Left lung (tissue), 10 donors: Measurements from ENCODE around the gene SEZ6L2. TPM values are rescaled to one million over a fixed set of nuclear protein-coding genes. Genes with fewer than 3 reads are reported as not detected.

Experiments
- ATAC-seq: fragments of 200-7000 bp; cut with Tn5 transposase; one replicate; pipeline ENCODE4 v1.9.1; 2020; ENCODE audit warnings: moderate library complexity
- DNase-seq, 4 donors: peaks; one replicate each; pipeline ENCODE4 v3.0.0-alpha.2; 2013 to 2020
- H3K27ac ChIP-seq, 2 donors: fragments of 200-600 bp; sonication (generic) in 1 of 2; one replicate each; pipeline versions ENCODE4 v1.5.0 to v1.8.0; 2020 to 2021
- H3K27me3 ChIP-seq, 2 donors: fragments of 200-600 bp; sonication (generic) in 1 of 2; one replicate each; pipeline versions ENCODE4 v1.5.0 to v1.8.0; 2020 to 2021
- H3K36me3 ChIP-seq, 2 donors: fragments of 200-600 bp; sonication (generic) in 1 of 2; one replicate each; pipeline versions ENCODE4 v1.5.0 to v1.8.0; 2020 to 2021
- H3K4me1 ChIP-seq, 2 donors: fragments of 200-600 bp; one replicate each; pipeline ENCODE4 v1.8.0; 2021
- H3K4me3 ChIP-seq, 2 donors: fragments of 200-600 bp; sonication (generic) in 1 of 2; one replicate each; pipeline versions ENCODE4 v1.5.0 to v1.8.0; 2020 to 2021; ENCODE audit warnings: mild to moderate bottlenecking in 1 of 2
- H3K9me3 ChIP-seq, 2 donors: fragments of 200-600 bp; sonication (generic) in 1 of 2; one replicate each; pipeline versions ENCODE4 v1.5.0 to v1.8.0; 2020 to 2021
- intact Hi-C, 2 donors: fragments of 100-400 bp; cut with DNase I; formaldehyde crosslinking; loops; one replicate each; pipeline versions ENCODE4 v1.11.2 to v1.14.2; 2022
- polyA plus RNA-seq, 6 donors: library from polyadenylated mRNA; unstranded; fragments of 120-200 nt; gene quantifications; one replicate each; pipeline ENCODE4 v1.2.1, GENCODE V29; 2013; ENCODE audit not compliant: insufficient read length in 6 of 6
- total RNA-seq, 2 donors: library from RNA; stranded (reverse); fragmentation: NEBNext Ultra II Directional; extraction: Animal tissue kit (Norgen Biotek cat#: 25700); gene quantifications; one replicate each; pipeline ENCODE4 v1.2.1, GENCODE V29; 2021
- TF ChIP-seq, protein P1 (sequence below), 2 donors: fragments of 200-600 bp; sonication (generic) in 1 of 2; IDR thresholded peaks; one replicate each; pipeline versions ENCODE4 v1.5.0 to v1.8.0; 2021; ENCODE audit warnings: antibody characterized with exemption in 2 of 2
- donor health status: DM: no; HTN: yes; CAD: no.
- donor health status: DM: no; HTN: no; CAD: no.

SEZ6L2 gene
- total and polyA plus RNA-seq, 8 donors = 4.9 to 30.2 (median 5.8) TPM

DNA sequence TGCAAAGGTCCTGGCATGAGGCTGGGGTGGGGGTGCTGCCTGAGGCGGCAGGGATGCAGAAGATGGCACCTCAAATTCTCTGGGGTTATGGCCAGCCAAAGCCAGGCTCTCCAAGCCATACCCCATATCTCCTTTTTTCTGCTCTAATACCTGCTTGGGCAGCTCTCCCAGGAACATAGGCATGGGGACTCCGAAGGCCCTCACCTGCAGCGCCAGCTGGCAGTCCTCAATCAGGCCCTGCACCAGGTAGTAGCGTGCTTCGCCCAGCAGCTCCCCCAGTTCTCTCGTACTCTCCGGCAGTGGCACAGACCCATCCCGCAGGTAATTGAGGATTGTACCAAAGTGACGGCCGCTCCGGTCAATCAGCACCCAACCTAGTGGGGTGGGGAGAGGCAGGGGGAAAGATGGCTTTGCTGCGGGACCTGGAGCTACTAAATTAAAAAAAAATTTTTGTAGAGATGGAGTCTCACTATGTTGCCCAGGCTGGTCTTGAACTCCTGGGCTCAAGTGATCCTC lies 23.7 kb upstream of the SEZ6L2 start:
- intact Hi-C loops = loop anchor here (10.0 kb wide), 2 partner anchors 58 to 82 kb away; partner anchors contain the start of gene CDIPT (in 1 of the 2)
- H3K4me1 ChIP-seq = peaks cover 7 to 28% of the 10 kb centered on the region in 2 donors
- no peak overlapping the region for H3K4me3 ChIP-seq
- TF ChIP-seq, protein P1, sequence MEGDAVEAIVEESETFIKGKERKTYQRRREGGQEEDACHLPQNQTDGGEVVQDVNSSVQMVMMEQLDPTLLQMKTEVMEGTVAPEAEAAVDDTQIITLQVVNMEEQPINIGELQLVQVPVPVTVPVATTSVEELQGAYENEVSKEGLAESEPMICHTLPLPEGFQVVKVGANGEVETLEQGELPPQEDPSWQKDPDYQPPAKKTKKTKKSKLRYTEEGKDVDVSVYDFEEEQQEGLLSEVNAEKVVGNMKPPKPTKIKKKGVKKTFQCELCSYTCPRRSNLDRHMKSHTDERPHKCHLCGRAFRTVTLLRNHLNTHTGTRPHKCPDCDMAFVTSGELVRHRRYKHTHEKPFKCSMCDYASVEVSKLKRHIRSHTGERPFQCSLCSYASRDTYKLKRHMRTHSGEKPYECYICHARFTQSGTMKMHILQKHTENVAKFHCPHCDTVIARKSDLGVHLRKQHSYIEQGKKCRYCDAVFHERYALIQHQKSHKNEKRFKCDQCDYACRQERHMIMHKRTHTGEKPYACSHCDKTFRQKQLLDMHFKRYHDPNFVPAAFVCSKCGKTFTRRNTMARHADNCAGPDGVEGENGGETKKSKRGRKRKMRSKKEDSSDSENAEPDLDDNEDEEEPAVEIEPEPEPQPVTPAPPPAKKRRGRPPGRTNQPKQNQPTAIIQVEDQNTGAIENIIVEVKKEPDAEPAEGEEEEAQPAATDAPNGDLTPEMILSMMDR (IDR thresholded peaks at IDR 0.05) = no peak
- no peak for ATAC-seq
- H3K27me3 ChIP-seq = no peaks in the 10 kb centered on the region
- H3K36me3 ChIP-seq = peaks cover 3 to 53% of the 10 kb centered on the region in 2 donors
- DNase-seq = no peak
- H3K9me3 ChIP-seq = no peaks in the 10 kb centered on the region
- H3K27ac ChIP-seq = no peak overlapping the region

DNA sequence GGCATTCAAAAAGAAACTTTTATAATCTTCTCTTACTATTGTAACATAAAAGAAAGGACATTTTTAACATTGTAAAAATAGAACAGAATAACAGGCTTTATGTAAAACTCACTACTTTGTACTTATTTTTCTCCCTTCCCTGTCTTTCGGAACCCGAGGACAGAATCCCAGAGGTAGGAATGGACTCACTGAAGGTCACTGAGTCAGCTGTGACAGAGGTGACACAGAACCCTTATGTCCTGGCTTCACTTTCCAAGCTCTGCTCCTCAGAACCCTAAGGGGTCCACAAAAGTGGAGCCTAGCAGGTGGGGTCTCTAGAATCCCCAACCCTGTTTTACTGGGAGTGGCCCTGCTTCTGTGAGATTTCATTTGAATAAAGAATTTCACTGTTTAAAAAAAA lies 23.0 kb upstream of the SEZ6L2 start:
- no peaks in the 10 kb centered on the region for H3K9me3 ChIP-seq
- H3K27ac ChIP-seq = no peak overlapping the region
- intact Hi-C loops = loop anchor here (10.0 kb wide), 2 partner anchors 58 to 82 kb away; partner anchors contain the start of gene CDIPT (in 1 of the 2)
- TF ChIP-seq, protein P1 (IDR thresholded peaks at IDR 0.05) = no peak
- no peak for ATAC-seq
- DNase-seq = no peak
- H3K27me3 ChIP-seq = no peaks in the 10 kb centered on the region
- peaks cover 3 to 59% of the 10 kb centered on the region in 2 donors for H3K36me3 ChIP-seq
- no peak overlapping the region for H3K4me3 ChIP-seq
- H3K4me1 ChIP-seq = peaks cover 7 to 27% of the 10 kb centered on the region in 2 donors

DNA sequence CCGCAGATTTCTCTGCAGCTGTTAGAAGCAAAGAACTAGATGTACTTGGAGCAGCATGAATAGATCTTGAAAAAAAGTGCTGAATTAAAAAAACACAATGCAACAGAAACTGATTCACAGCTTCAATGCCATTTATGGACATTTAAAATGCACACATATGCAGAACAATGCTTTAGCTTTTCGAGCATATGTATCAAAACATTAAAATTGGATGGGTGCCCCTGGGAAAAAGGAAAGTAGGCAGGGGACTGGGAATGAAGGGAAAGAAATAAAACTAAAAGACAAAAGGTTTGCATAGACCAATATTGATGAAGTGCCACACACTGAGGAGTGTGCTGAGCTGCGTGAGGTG lies 21.7 kb upstream of the SEZ6L2 start:
- H3K4me1 ChIP-seq = peaks cover 7 to 18% of the 10 kb centered on the region in 2 donors
- no peaks in the 10 kb centered on the region for H3K9me3 ChIP-seq
- TF ChIP-seq, protein P1 (IDR thresholded peaks at IDR 0.05) = no peak
- intact Hi-C loops = loop anchor here (10.0 kb wide), 2 partner anchors 56 to 84 kb away; partner anchors contain the start of gene CDIPT (in 1 of the 2)
- peaks cover 3 to 68% of the 10 kb centered on the region in 2 donors for H3K36me3 ChIP-seq
- DNase-seq (no peak), ATAC-seq (no peak)
- H3K27me3 ChIP-seq = no peaks in the 10 kb centered on the region
- no peak overlapping the region for H3K27ac ChIP-seq
- no peak overlapping the region for H3K4me3 ChIP-seq

DNA sequence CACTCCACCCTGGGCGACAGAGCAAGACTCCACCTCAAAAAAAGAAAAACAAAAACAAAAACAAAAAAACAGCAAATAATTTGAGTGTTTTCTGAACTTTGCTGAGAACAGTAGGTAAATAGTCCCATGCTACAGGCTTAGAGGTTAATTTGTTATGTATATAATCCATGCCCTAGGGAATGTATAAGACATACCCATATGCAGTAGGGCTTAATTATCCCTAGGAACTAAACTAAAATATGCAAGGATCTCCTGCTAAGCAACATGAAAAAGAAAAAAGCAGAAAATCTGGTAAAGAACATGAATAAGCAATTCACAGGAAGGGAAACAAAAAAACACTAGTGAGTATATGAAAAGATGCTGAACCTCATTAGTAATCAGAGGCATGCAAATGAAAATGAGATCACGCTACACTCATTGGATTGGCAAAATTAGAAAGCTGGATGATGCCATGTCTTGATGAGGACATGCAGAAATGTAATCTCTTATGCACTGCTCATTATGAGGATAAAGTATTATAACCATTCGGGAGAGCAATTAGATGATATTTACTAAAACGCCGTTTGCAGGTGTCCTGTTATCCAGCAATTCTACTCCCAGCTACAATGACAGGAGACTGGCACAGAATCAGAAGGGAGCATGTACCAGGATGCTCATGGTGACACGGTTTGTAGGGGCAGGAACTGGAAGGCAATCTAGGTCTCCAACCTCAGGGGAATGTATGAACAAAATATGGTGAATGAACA lies 21.1 kb upstream of the SEZ6L2 start:
- H3K36me3 ChIP-seq = peaks cover 3 to 68% of the 10 kb centered on the region in 2 donors
- no peak for ATAC-seq
- intact Hi-C loops = loop anchor here (10.0 kb wide), 2 partner anchors 56 to 84 kb away; partner anchors contain the start of gene CDIPT (in 1 of the 2)

DNA sequence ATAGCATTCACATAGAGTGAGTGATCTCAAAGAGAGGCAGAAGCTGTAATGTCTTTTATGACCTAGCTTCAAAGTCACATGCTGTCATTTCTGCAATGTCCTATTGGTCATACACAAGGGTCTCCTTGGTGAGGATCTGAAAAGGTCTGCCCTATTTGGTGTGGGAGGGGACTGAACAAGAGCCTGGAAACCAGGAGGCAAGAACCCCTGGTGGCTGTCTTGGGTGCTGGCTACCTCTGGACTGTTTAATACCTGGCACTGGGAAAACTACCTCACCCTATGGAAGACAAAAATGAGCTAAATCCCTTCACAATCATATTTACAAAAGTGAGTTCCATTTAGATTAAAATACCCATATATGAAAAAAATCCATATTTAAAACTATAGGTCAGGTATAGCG lies 17.6 kb upstream of the SEZ6L2 start:
- intact Hi-C loops = no loop called here
- Histone ChIP-seq H3K4me1 (no peaks in the 10 kb centered on the region), H3K4me3 (no peak overlapping the region), H3K36me3 (peaks cover 3 to 75% of the 10 kb centered on the region in 2 donors), H3K9me3 (no peaks in the 10 kb centered on the region), H3K27me3 (no peaks in the 10 kb centered on the region), H3K27ac (no peak overlapping the region)
- DNase-seq (no peak), ATAC-seq (no peak)
- TF ChIP-seq, protein P1 (IDR thresholded peaks at IDR 0.05) = no peak

More for the DNA sequence above, 21.1 kb upstream of the SEZ6L2 start:
- no peak overlapping the region for H3K27ac ChIP-seq
- no peaks in the 10 kb centered on the region for H3K27me3 ChIP-seq
- H3K4me3 ChIP-seq = no peak overlapping the region
- peaks cover 7 to 18% of the 10 kb centered on the region in 2 donors for H3K4me1 ChIP-seq
- no peak for DNase-seq
- H3K9me3 ChIP-seq = no peaks in the 10 kb centered on the region
- TF ChIP-seq, protein P1 (IDR thresholded peaks at IDR 0.05) = no peak
